ENCODE results near the gene KCNK15.
"Not testable (repeated sequence)": the region's sequence is repeated elsewhere in the genome, so short reads cannot be mapped to it uniquely, and the experiment has no call there.

KCNK15 gene

GRCh38 chr20:44745598-44746366 is at the start of gene KCNK15:
KCNK15 (plus strand) TSS chr20:44745865; CDS start chr20:44745911, 46 bp downstream.
- in situ Hi-C loops (cut with MboI; ENCODE audit: low sequenced_read_pairs): no loop called here

- in situ Hi-C loops (cut with MboI; ENCODE audit: low sequenced_read_pairs): no loop called here
Observed at GRCh38 chr20:44696315-44696714, 49.4 kb upstream of the KCNK15 start.

- in situ Hi-C loops (cut with MboI; ENCODE audit: low sequenced_read_pairs): not testable (repeated sequence)
Observed at GRCh38 chr20:44697041-44697440, 48.6 kb upstream of the KCNK15 start.

GRCh38 chr20:44698351-44698750 is 47.3 kb upstream of the KCNK15 start:
- in situ Hi-C loops (cut with MboI; ENCODE audit: low sequenced_read_pairs): no loop called here

- in situ Hi-C loops (cut with MboI; ENCODE audit: low sequenced_read_pairs): no loop called here
Observed at GRCh38 chr20:44700306-44700705, 45.4 kb upstream of the KCNK15 start.

GRCh38 chr20:44701118-44701857 is 44.4 kb upstream of the KCNK15 start:
- in situ Hi-C loops (cut with MboI; ENCODE audit: low sequenced_read_pairs): no loop called here

- in situ Hi-C loops (cut with MboI; ENCODE audit: low sequenced_read_pairs): no loop called here
Observed at GRCh38 chr20:44701858-44702256, 43.8 kb upstream of the KCNK15 start.

GRCh38 chr20:44702776-44703175 is 42.9 kb upstream of the KCNK15 start:
- in situ Hi-C loops (cut with MboI; ENCODE audit: low sequenced_read_pairs): no loop called here

- in situ Hi-C loops (cut with MboI; ENCODE audit: low sequenced_read_pairs): no loop called here
Observed at GRCh38 chr20:44703183-44703925, 42.3 kb upstream of the KCNK15 start.

GRCh38 chr20:44703956-44704488 is 41.6 kb upstream of the KCNK15 start:
- in situ Hi-C loops (cut with MboI; ENCODE audit: low sequenced_read_pairs): no loop called here

- in situ Hi-C loops (cut with MboI; ENCODE audit: low sequenced_read_pairs): no loop called here
Observed at GRCh38 chr20:44704551-44704971, 41.1 kb upstream of the KCNK15 start.

GRCh38 chr20:44705364-44706094 is 40.1 kb upstream of the KCNK15 start:
- in situ Hi-C loops (cut with MboI; ENCODE audit: low sequenced_read_pairs): no loop called here

- in situ Hi-C loops (cut with MboI; ENCODE audit: low sequenced_read_pairs): no loop called here
Observed at GRCh38 chr20:44706301-44707017, 39.2 kb upstream of the KCNK15 start.

GRCh38 chr20:44707018-44707579 is 38.6 kb upstream of the KCNK15 start:
- in situ Hi-C loops (cut with MboI; ENCODE audit: low sequenced_read_pairs): no loop called here

GRCh38 chr20:44709380-44709779 is 36.3 kb upstream of the KCNK15 start:
- in situ Hi-C loops (cut with MboI; ENCODE audit: low sequenced_read_pairs): no loop called here

- in situ Hi-C loops (cut with MboI; ENCODE audit: low sequenced_read_pairs): loop anchor here (5.0 kb wide), 1 partner anchor 47 kb away; no protein-coding TSS in a partner anchor
Observed at GRCh38 chr20:44709797-44710196, 35.9 kb upstream of the KCNK15 start.

GRCh38 chr20:44711237-44711636 is 34.4 kb upstream of the KCNK15 start:
- in situ Hi-C loops (cut with MboI; ENCODE audit: low sequenced_read_pairs): loop anchor here (5.0 kb wide), 1 partner anchor 49 kb away; no protein-coding TSS in a partner anchor

- in situ Hi-C loops (cut with MboI; ENCODE audit: low sequenced_read_pairs): loop anchor here (5.0 kb wide), 1 partner anchor 52 kb away; no protein-coding TSS in a partner anchor
Observed at GRCh38 chr20:44714102-44714700, 31.5 kb upstream of the KCNK15 start.
